NCI-H2029 treated with DMSO at 0.1 percent for 48 hours (cell line): ENCODE measurements around the gene CCNJL.
"Not testable (repeated sequence)": the region's sequence is repeated elsewhere in the genome, so short reads cannot be mapped to it uniquely, and the experiment has no call there.

Experiments
- DNase-seq: peaks from one replicate; lab custom pipeline; 2025; lab: John Stamatoyannopoulos, UW

The CCNJL gene

GRCh38 chr5:160262151-160263074 lies 50.0 kb downstream of the CCNJL start:
- no peak for DNase-seq

GRCh38 chr5:160260881-160261815 lies 51.2 kb downstream of the CCNJL start:
- DNase-seq, result peak; percentile 9

- DNase-seq, result no peak
Measured at GRCh38 chr5:160260006-160260775, 52.2 kb downstream of the CCNJL start.

GRCh38 chr5:160259341-160259740 lies 53.0 kb downstream of the CCNJL start:
- DNase-seq, result no peak

GRCh38 chr5:160254706-160255105 lies 57.7 kb downstream of the CCNJL start:
- no peak for DNase-seq

- no peak for DNase-seq
Measured at GRCh38 chr5:160253441-160253840, 58.9 kb downstream of the CCNJL start.

- DNase-seq, result no peak
Measured at GRCh38 chr5:160252916-160253315, 59.4 kb downstream of the CCNJL start.

- no peak for DNase-seq
Measured at GRCh38 chr5:160251406-160252155, 60.8 kb downstream of the CCNJL start.

GRCh38 chr5:160250826-160251225 lies 61.5 kb downstream of the CCNJL start:
- no peak for DNase-seq

GRCh38 chr5:160250226-160250625 lies 62.1 kb downstream of the CCNJL start:
- DNase-seq, result no peak

- DNase-seq, result not testable (repeated sequence)
Measured at GRCh38 chr5:160249570-160249969, 62.8 kb downstream of the CCNJL start.

GRCh38 chr5:160245506-160246086 lies 66.8 kb downstream of the CCNJL start:
- DNase-seq, result no peak

GRCh38 chr5:160242145-160242544 lies 70.2 kb downstream of the CCNJL start:
- DNase-seq, result no peak

- DNase-seq, result no peak
Measured at GRCh38 chr5:160240350-160240749, 72.0 kb downstream of the CCNJL start.

- no peak for DNase-seq
Measured at GRCh38 chr5:160237571-160238093, 74.7 kb downstream of the CCNJL start.

GRCh38 chr5:160235731-160236130 lies 76.6 kb downstream of the CCNJL start:
- no peak for DNase-seq

- no peak for DNase-seq
Measured at GRCh38 chr5:160233215-160233614, 79.1 kb downstream of the CCNJL start.

GRCh38 chr5:160231783-160232342 lies 80.5 kb downstream of the CCNJL start:
- DNase-seq, result no peak

GRCh38 chr5:160230686-160231527 lies 81.5 kb downstream of the CCNJL start:
- DNase-seq, result no peak
